ENCODE data around the gene DMBT1. TPM values are rescaled to one million over a fixed set of nuclear protein-coding genes. Genes with fewer than 3 reads are reported as not detected.

Gene DMBT1
- total and polyA plus RNA-seq, 10 of the 15 experiments (the other 5 are each of a cell fraction or from before 2014, with no cell fraction given), result under 0.01 to 0.13 (median 0.03) TPM; not detected in 5

DNA sequence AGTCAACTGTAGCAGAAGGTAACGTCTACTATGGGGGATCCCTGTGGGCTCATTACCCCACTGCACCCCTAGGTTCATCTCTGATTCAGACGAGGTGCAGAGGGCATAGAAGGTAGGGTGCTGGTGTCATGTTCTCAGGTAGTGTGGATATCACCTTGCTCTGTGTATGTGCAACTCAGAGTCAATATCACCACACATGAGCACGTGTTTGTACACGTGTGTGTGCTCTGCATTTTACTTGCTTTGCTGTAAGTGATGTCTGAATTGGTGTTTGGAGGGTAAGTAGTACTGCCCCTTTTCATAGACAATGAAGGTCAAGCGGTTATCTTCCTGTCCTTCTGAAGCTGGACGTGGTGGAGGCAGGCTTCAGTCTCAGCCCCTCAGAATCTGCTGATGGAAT lies 10.4 kb downstream of the DMBT1 start (continued):
- TF ChIP-seq, protein P1, sequence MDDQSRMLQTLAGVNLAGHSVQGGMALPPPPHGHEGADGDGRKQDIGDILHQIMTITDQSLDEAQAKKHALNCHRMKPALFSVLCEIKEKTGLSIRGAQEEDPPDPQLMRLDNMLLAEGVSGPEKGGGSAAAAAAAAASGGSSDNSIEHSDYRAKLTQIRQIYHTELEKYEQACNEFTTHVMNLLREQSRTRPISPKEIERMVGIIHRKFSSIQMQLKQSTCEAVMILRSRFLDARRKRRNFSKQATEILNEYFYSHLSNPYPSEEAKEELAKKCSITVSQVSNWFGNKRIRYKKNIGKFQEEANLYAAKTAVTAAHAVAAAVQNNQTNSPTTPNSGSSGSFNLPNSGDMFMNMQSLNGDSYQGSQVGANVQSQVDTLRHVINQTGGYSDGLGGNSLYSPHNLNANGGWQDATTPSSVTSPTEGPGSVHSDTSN (IDR thresholded peaks at IDR 0.05; ENCODE audit: insufficient replicate concordance, low read depth, low read length), result no peak
- TF ChIP-seq SMAD5 (IDR thresholded peaks at IDR 0.05; ENCODE audit: low read depth), result no peak

DNA sequence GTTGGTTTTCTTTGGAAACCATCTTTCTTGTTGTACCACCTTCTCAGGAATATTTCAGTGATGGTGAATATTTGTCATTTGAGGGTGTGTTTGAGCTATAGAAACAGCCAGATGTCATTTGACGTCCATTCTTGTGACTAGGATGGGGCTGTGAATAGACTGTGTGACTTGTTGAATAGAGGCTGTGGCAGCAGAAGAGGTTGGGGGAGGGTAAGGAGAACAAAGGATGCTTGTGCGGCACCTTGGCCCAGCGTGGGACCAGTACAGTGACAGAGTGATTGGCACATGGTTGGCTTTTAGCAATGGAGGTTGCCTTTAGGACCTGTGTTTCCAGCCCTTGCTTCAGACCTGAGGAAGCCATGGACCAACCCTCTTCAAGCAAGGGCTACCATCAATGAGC lies 11.3 kb downstream of the DMBT1 start:
- H3K4me1 ChIP-seq (ENCODE audit: control insufficient read depth, insufficient read depth, low read length), result no peaks in the 10 kb centered on the region
- WGBS (ENCODE audit: insufficient coverage, insufficient replicate concordance, low lambda C conversion rate, missing lambda C conversion rate), result 36% methylated on average over 3 of the region's 3 CpGs
- intact Hi-C loops (cut with micrococcal nuclease; ENCODE audit: unreplicated experiment), result no loop called here
- no peak for DNase-seq (ENCODE audit: low read depth, low spot score)
- ChIA-PET SMC1A (ENCODE audit: uncharacterized antibody, unreplicated experiment) (no interaction called here), POLR2A (no interaction called here), RAD21 (ENCODE audit: unreplicated experiment) (no interaction called here), CTCF (no interaction called here)
- in situ Hi-C loops (cut with MboI), result no loop called here
- no peaks in the 10 kb centered on the region for H3K36me3 ChIP-seq (ENCODE audit: control insufficient read depth in 2 of 2, insufficient read depth in 2 of 2, low read length in 1 of 2)
- H3K27ac ChIP-seq (ENCODE audit: control insufficient read depth, insufficient read depth), result no peak overlapping the region
- FAIRE-seq, result no peak
- H4K20me1 ChIP-seq (ENCODE audit: control insufficient read depth, insufficient read depth), result no peaks in the 10 kb centered on the region
- BruUV-seq (replicated peaks), result no TSS peak
- no peak for ATAC-seq
- H2AFZ ChIP-seq (ENCODE audit: control insufficient read depth, low read depth, low read length), result no peak overlapping the region
- no peaks in the 10 kb centered on the region; a peak in 1 of 4 replicates for H3K27me3 ChIP-seq (replicated peaks in 1 of 2; ENCODE audit: control insufficient read depth in 2 of 2, insufficient read depth in 2 of 2, low read length in 1 of 2)
- no peaks in the 10 kb centered on the region for H3K79me2 ChIP-seq (ENCODE audit: control insufficient read depth, insufficient read depth, low read length)
- H3K4me2 ChIP-seq (ENCODE audit: control insufficient read depth, insufficient read depth), result no peak overlapping the region
- no peak overlapping the region for H3K9ac ChIP-seq (ENCODE audit: control insufficient read depth, insufficient read depth, low read length)
- H3K9me3 ChIP-seq (replicated peaks; ENCODE audit: control insufficient read depth, insufficient read depth, low read length), result no peaks in the 10 kb centered on the region
- H3K4me3 ChIP-seq, result no peak overlapping the region
- TF ChIP-seq, protein P2, sequence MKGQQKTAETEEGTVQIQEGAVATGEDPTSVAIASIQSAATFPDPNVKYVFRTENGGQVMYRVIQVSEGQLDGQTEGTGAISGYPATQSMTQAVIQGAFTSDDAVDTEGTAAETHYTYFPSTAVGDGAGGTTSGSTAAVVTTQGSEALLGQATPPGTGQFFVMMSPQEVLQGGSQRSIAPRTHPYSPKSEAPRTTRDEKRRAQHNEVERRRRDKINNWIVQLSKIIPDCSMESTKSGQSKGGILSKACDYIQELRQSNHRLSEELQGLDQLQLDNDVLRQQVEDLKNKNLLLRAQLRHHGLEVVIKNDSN (IDR thresholded peaks at IDR 0.05; ENCODE audit: borderline replicate concordance, extremely low read length, insufficient read depth, low read depth, low read length), result no peak
- no peak for TF ChIP-seq CREM (IDR thresholded peaks at IDR 0.05; ENCODE audit: low read depth)
- TF ChIP-seq TARDBP (IDR thresholded peaks at IDR 0.05; ENCODE audit: borderline replicate concordance), result no peak
- no peak for TF ChIP-seq FOXK2 (IDR thresholded peaks at IDR 0.05)
- TF ChIP-seq FOS (IDR thresholded peaks at IDR 0.05; ENCODE audit: borderline replicate concordance, extremely low read depth, insufficient read length), result no peak
- TF ChIP-seq BMI1 (IDR thresholded peaks at IDR 0.05; ENCODE audit: borderline replicate concordance), result no peak
- no peak for TF ChIP-seq ZNF217 (IDR thresholded peaks at IDR 0.05)
- TF ChIP-seq ZBED1 (IDR thresholded peaks at IDR 0.05; ENCODE audit: borderline replicate concordance), result no peak
- TF ChIP-seq, protein P3, sequence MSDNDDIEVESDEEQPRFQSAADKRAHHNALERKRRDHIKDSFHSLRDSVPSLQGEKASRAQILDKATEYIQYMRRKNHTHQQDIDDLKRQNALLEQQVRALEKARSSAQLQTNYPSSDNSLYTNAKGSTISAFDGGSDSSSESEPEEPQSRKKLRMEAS (IDR thresholded peaks at IDR 0.05; ENCODE audit: low read depth, low read length), result no peak
- TF ChIP-seq, protein P4, sequence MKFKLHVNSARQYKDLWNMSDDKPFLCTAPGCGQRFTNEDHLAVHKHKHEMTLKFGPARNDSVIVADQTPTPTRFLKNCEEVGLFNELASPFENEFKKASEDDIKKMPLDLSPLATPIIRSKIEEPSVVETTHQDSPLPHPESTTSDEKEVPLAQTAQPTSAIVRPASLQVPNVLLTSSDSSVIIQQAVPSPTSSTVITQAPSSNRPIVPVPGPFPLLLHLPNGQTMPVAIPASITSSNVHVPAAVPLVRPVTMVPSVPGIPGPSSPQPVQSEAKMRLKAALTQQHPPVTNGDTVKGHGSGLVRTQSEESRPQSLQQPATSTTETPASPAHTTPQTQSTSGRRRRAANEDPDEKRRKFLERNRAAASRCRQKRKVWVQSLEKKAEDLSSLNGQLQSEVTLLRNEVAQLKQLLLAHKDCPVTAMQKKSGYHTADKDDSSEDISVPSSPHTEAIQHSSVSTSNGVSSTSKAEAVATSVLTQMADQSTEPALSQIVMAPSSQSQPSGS (IDR thresholded peaks at IDR 0.05; ENCODE audit: low read length), result no peak
- TF ChIP-seq, protein P5, sequence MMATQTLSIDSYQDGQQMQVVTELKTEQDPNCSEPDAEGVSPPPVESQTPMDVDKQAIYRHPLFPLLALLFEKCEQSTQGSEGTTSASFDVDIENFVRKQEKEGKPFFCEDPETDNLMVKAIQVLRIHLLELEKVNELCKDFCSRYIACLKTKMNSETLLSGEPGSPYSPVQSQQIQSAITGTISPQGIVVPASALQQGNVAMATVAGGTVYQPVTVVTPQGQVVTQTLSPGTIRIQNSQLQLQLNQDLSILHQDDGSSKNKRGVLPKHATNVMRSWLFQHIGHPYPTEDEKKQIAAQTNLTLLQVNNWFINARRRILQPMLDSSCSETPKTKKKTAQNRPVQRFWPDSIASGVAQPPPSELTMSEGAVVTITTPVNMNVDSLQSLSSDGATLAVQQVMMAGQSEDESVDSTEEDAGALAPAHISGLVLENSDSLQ (IDR thresholded peaks at IDR 0.05), result no peak
- TF ChIP-seq SREBF2 (IDR thresholded peaks at IDR 0.05; ENCODE audit: low read length), result no peak
- no peak for TF ChIP-seq FOXM1 (IDR thresholded peaks at IDR 0.05; ENCODE audit: low read depth, low read length)
- no peak for TF ChIP-seq SRF (IDR thresholded peaks at IDR 0.05; ENCODE audit: low read depth in 2 of 2, low read length in 2 of 2)
- no peak for TF ChIP-seq ASH2L (IDR thresholded peaks at IDR 0.05; ENCODE audit: borderline replicate concordance, low read depth)
- no peak for TF ChIP-seq LARP7 (IDR thresholded peaks at IDR 0.05)

Measured in GM12878 (cell line).